HepG2 (cell line): ENCODE data around the gene DIP2C. TPM values are rescaled to one million over a fixed set of nuclear protein-coding genes. Genes with fewer than 3 reads are reported as not detected.

ENCODE experiments used
- ATAC-seq: fragments of 200-7000 bp; cut with Tn5 transposase; 3 replicates; pipeline ENCODE4 v1.9.1; 2020; ENCODE audit warnings: mild to moderate bottlenecking, moderate library complexity
- BruUV-seq: library from RNA; stranded (reverse); fragments of 400-500 nt; replicated peaks from 2 replicates; lab custom pipeline; 2021; lab: Mats Ljungman, UMichigan
- CTCF ChIA-PET: fragments of 300-600 bp; formaldehyde crosslinking; extraction: SDS; loops from one replicate; lab custom pipeline; 2021; ENCODE audit warnings: low total read pairs, inconsistent platforms, low intra/inter-chr PET ratio; lab: Yijun Ruan, JAX
- POLR2A ChIA-PET: fragments of 350-600 bp; sonication (Branson Sonifier 250); formaldehyde crosslinking; loops from one replicate; lab custom pipeline; 2020; ENCODE audit warnings: antibody characterized with exemption, inconsistent platforms; lab: Yijun Ruan, JAX
- DNase-seq: peaks from one replicate; pipeline ENCODE4 v3.0.0-alpha.2; 2015; ENCODE audit warnings: low spot score
- FAIRE-seq: peaks from 3 replicates; lab custom pipeline; 2011; peaks lifted over from hg19 to GRCh38; lab: Jason Lieb, UNC
- H2AFZ ChIP-seq: one replicate; pipeline ENCODE4 v1.6.1; 2011; ENCODE audit warnings: low read length, inconsistent platforms
- H3K27ac ChIP-seq: fragments of 300-600 bp; 3 replicates; pipeline ENCODE4 v1.8.0; 2011; ENCODE audit warnings: mixed run types, mild to moderate bottlenecking, mixed read lengths, low read length, inconsistent platforms; ENCODE audit not compliant: insufficient read depth; ENCODE audit errors: extremely low read length
- H3K27me3 ChIP-seq, 2 experiments: fragments of 200-600 bp in 1 of 2; 2 replicates in 1 of 2; 3 replicates in 1 of 2; pipeline versions ENCODE4 v1.6.0 to v1.8.0; 2011; ENCODE audit warnings: low read length in 2 of 2, mild to moderate bottlenecking in 2 of 2, moderate library complexity in 2 of 2, inconsistent platforms in 1 of 2; ENCODE audit not compliant: insufficient read depth in 2 of 2, control insufficient read depth in 1 of 2
- H3K36me3 ChIP-seq, 2 experiments: fragments of 200-600 bp in 1 of 2; replicated peaks in 1 of 2; 2 replicates in 1 of 2; 3 replicates in 1 of 2; pipeline versions ENCODE4 v1.5.1 to v1.8.0; 2011; ENCODE audit warnings: low read length in 2 of 2, inconsistent platforms in 1 of 2; ENCODE audit not compliant: insufficient read depth in 2 of 2, control insufficient read depth in 1 of 2
- H3K4me1 ChIP-seq: 2 replicates; pipeline ENCODE4 v1.5.1; 2012; ENCODE audit warnings: low read length, inconsistent platforms; ENCODE audit not compliant: insufficient read depth
- H3K4me2 ChIP-seq: 2 replicates; pipeline ENCODE4 v1.6.0; 2011; ENCODE audit warnings: low read depth, low read length, inconsistent platforms
- H3K4me3 ChIP-seq, 3 experiments: fragments of 200-600 bp in 1 of 3; sonication (generic), shearing (Covaris generic) in 1 of 3; replicated peaks in 1 of 3; 2 replicates each; pipeline ENCODE4 v1.5.1; 2011 to 2016; ENCODE audit warnings: low read length in 3 of 3, inconsistent platforms in 2 of 3, low read depth in 2 of 3, mild to moderate bottlenecking in 2 of 3, control low read depth in 1 of 3, mixed read lengths in 1 of 3; ENCODE audit not compliant: insufficient read depth in 1 of 3
- H3K79me2 ChIP-seq: one replicate; pipeline ENCODE4 v1.6.1; 2011; ENCODE audit warnings: low read length, inconsistent platforms; ENCODE audit not compliant: insufficient read depth
- H3K9ac ChIP-seq: 2 replicates; pipeline ENCODE4 v1.6.0; 2011; ENCODE audit warnings: mild to moderate bottlenecking, low read depth, low read length, inconsistent platforms; ENCODE audit not compliant: insufficient read depth
- H3K9me3 ChIP-seq: 2 replicates; pipeline ENCODE4 v1.5.1; 2012; ENCODE audit warnings: mild to moderate bottlenecking, low read length
- H4K20me1 ChIP-seq: 2 replicates; pipeline ENCODE4 v1.6.0; 2011; ENCODE audit warnings: inconsistent platforms, mild to moderate bottlenecking, low read length, moderate library complexity; ENCODE audit not compliant: insufficient read depth
- CCAR2 ChIP-seq: fragments of 200-400 bp; formaldehyde crosslinking; optimal IDR thresholded peaks from 2 replicates; pipeline ENCODE3; 2018; ENCODE audit warnings: low read depth, mild to moderate bottlenecking, low read length, moderate library complexity
- ELF4 ChIP-seq: sonication (generic); formaldehyde crosslinking; IDR thresholded peaks from 2 replicates; pipeline ENCODE4 v1.5.0; 2020; ENCODE audit warnings: missing genetic modification reagents, mild to moderate bottlenecking, moderate library complexity, borderline replicate concordance
- HIVEP1 ChIP-seq: sonication (generic); formaldehyde crosslinking; IDR thresholded peaks from 2 replicates; pipeline ENCODE4 v1.4.0; 2020; ENCODE audit warnings: mild to moderate bottlenecking, missing genetic modification reagents
- HOXA3 ChIP-seq: sonication (generic); formaldehyde crosslinking; IDR thresholded peaks from 2 replicates; pipeline ENCODE4 v1.5.0; 2020; ENCODE audit warnings: missing genetic modification reagents
- JUND ChIP-seq: sonication (generic); formaldehyde crosslinking; IDR thresholded peaks from 2 replicates; pipeline ENCODE4 v1.8.0; 2022; ENCODE audit warnings: mild to moderate bottlenecking, missing genetic modification reagents
- MEIS2 ChIP-seq: sonication (generic); formaldehyde crosslinking; IDR thresholded peaks from 2 replicates; pipeline ENCODE4 v1.9.0; 2021; ENCODE audit warnings: mild to moderate bottlenecking, missing genetic modification reagents
- ZBTB21 ChIP-seq: sonication (generic); formaldehyde crosslinking; IDR thresholded peaks from 2 replicates; pipeline ENCODE4 v1.4.0; 2020; ENCODE audit warnings: missing genetic modification reagents
- ZNF468 ChIP-seq: sonication (generic); formaldehyde crosslinking; IDR thresholded peaks from 2 replicates; pipeline ENCODE4 v1.8.0; 2022; ENCODE audit warnings: mild to moderate bottlenecking, moderate library complexity, missing genetic modification reagents
- ZNF562 ChIP-seq: sonication (generic); formaldehyde crosslinking; IDR thresholded peaks from 2 replicates; pipeline ENCODE4 v1.8.0; 2022; ENCODE audit warnings: missing genetic modification reagents, borderline replicate concordance
- WGBS: methylation state at CpG from one replicate; pipeline ENCODE4 v1.1.6; 2017; ENCODE audit warnings: low lambda C conversion rate; 5-methylcytosine and 5-hydroxymethylcytosine counted together
- in situ Hi-C: cut with HindIII; loops from 2 replicates; pipeline ENCODE4 v1.10.0; 2017; ENCODE audit warnings: low pct_unique_long_range_greater_than_20kb; ENCODE audit not compliant: extremely low pct_ligation_motif_present
- intact Hi-C: fragments of 100-400 bp; cut with micrococcal nuclease; formaldehyde crosslinking; loops from one replicate; pipeline ENCODE4 v1.10.0; 2022; ENCODE audit not compliant: unreplicated experiment
- polyA plus RNA-seq, 8 experiments: library from polyadenylated mRNA; depleted of rRNA in 3 of 8; stranded (reverse) in 7 of 8; unstranded in 1 of 8; fragments of >200 nt; fragmentation: Illumina TruSeq in 4 of 8; extraction: Trizol in 4 of 8; gene quantifications; 2 replicates each; pipeline versions ENCODE4 v1.2.1 to v1.2.3, GENCODE V29; 2011 to 2016; ENCODE audit warnings: low read depth in 4 of 8, missing spikeins in 1 of 8, mixed read lengths in 1 of 8; ENCODE audit not compliant: insufficient read depth in 1 of 8
- total RNA-seq, 5 experiments: library from RNA; depleted of rRNA; stranded (reverse); fragments of >200 nt; fragmentation: Illumina TruSeq; extraction: Trizol; gene quantifications; 2 replicates each; pipeline ENCODE4 v1.2.3, GENCODE V29; 2016; ENCODE audit warnings: low read depth in 1 of 5
- TF ChIP-seq, protein P1 (sequence below): sonication (generic); formaldehyde crosslinking; IDR thresholded peaks from 2 replicates; pipeline ENCODE4 v1.8.0; 2022; ENCODE audit warnings: missing genetic modification reagents, mild to moderate bottlenecking, borderline replicate concordance
- TF ChIP-seq, protein P2 (sequence below): sonication (generic); formaldehyde crosslinking; IDR thresholded peaks from 2 replicates; pipeline ENCODE4 v1.4.0; 2020; ENCODE audit warnings: mild to moderate bottlenecking, missing genetic modification reagents, borderline replicate concordance
- TF ChIP-seq, protein P3 (sequence below): sonication (generic); formaldehyde crosslinking; IDR thresholded peaks from 2 replicates; pipeline ENCODE4 v1.9.0; 2021; ENCODE audit warnings: missing genetic modification reagents, mild to moderate bottlenecking, borderline replicate concordance
- TF ChIP-seq, protein P4 (sequence below): sonication (generic); formaldehyde crosslinking; IDR thresholded peaks from 2 replicates; pipeline ENCODE4 v1.8.1; 2023; ENCODE audit warnings: mild to moderate bottlenecking, missing genetic modification reagents
- TF ChIP-seq, protein P5 (sequence below): sonication (generic); formaldehyde crosslinking; IDR thresholded peaks from 2 replicates; pipeline ENCODE4 v1.4.0; 2020; ENCODE audit warnings: missing genetic modification reagents, borderline replicate concordance

The DIP2C gene
- total and polyA plus RNA-seq, 2 of the 13 experiments (the other 11 are each of a cell fraction or from before 2014, with no cell fraction given) = 2.2 to 2.7 TPM

DNA sequence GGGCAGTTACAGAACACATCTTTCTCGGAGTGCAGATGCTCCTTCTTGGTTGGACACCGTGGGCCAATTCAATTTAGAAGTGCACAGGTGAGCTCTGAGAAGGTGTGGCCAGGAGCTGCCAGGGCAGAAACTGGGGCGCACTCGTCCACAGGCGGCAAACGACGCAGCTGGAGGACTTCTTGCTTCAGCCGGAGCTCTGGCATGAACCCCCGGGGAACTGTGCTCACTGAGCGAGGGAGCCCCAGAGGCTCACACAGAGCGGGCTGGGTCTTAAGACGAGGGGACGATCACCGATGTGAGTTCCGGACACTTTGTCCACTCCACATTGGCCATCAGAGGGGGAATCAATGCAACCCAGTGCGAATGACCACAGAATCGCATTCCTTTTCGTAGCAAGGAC lies 413.8 kb downstream of the DIP2C start:
- in situ Hi-C loops = no loop called here
- CTCF ChIA-PET = no interaction called here
- Histone ChIP-seq H4K20me1 (no peaks in the 10 kb centered on the region), H2AFZ (no peak overlapping the region), H3K36me3 (peaks cover 1 to 10% of the 10 kb centered on the region in 2 experiments; a peak in 2 of 5 replicates), H3K4me2 (no peak overlapping the region), H3K4me3 (no peak overlapping the region), H3K9ac (no peak overlapping the region), H3K27ac (no peak overlapping the region), H3K27me3 (no peaks in the 10 kb centered on the region), H3K9me3 (no peaks in the 10 kb centered on the region), H3K79me2 (no peaks in the 10 kb centered on the region), H3K4me1 (no peaks in the 10 kb centered on the region)
- BruUV-seq = no TSS peak
- ATAC-seq (no peak), FAIRE-seq (no peak), DNase-seq (no peak)
- 96% methylated on average over 17 of the region's 18 CpGs for WGBS
- intact Hi-C loops = no loop called here
- POLR2A ChIA-PET = no interaction called here
- TF ChIP-seq ZBTB21 (no peak), JUND (CRISPR knock-in tag) (no peak), HIVEP1 (CRISPR knock-in tag) (no peak), ZNF468 (no peak), HOXA3 (CRISPR knock-in tag) (no peak), CCAR2 (no peak), ZNF562 (no peak), MEIS2 (no peak), ELF4 (no peak)
- TF ChIP-seq, protein P1, sequence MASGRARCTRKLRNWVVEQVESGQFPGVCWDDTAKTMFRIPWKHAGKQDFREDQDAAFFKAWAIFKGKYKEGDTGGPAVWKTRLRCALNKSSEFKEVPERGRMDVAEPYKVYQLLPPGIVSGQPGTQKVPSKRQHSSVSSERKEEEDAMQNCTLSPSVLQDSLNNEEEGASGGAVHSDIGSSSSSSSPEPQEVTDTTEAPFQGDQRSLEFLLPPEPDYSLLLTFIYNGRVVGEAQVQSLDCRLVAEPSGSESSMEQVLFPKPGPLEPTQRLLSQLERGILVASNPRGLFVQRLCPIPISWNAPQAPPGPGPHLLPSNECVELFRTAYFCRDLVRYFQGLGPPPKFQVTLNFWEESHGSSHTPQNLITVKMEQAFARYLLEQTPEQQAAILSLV (CRISPR knock-in tag) = no peak
- TF ChIP-seq, protein P2, sequence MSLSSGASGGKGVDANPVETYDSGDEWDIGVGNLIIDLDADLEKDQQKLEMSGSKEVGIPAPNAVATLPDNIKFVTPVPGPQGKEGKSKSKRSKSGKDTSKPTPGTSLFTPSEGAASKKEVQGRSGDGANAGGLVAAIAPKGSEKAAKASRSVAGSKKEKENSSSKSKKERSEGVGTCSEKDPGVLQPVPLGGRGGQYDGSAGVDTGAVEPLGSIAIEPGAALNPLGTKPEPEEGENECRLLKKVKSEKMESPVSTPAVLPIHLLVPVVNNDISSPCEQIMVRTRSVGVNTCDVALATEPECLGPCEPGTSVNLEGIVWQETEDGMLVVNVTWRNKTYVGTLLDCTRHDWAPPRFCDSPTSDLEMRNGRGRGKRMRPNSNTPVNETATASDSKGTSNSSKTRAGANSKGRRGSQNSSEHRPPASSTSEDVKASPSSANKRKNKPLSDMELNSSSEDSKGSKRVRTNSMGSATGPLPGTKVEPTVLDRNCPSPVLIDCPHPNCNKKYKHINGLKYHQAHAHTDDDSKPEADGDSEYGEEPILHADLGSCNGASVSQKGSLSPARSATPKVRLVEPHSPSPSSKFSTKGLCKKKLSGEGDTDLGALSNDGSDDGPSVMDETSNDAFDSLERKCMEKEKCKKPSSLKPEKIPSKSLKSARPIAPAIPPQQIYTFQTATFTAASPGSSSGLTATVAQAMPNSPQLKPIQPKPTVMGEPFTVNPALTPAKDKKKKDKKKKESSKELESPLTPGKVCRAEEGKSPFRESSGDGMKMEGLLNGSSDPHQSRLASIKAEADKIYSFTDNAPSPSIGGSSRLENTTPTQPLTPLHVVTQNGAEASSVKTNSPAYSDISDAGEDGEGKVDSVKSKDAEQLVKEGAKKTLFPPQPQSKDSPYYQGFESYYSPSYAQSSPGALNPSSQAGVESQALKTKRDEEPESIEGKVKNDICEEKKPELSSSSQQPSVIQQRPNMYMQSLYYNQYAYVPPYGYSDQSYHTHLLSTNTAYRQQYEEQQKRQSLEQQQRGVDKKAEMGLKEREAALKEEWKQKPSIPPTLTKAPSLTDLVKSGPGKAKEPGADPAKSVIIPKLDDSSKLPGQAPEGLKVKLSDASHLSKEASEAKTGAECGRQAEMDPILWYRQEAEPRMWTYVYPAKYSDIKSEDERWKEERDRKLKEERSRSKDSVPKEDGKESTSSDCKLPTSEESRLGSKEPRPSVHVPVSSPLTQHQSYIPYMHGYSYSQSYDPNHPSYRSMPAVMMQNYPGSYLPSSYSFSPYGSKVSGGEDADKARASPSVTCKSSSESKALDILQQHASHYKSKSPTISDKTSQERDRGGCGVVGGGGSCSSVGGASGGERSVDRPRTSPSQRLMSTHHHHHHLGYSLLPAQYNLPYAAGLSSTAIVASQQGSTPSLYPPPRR (CRISPR knock-in tag) = no peak
- TF ChIP-seq, protein P3, sequence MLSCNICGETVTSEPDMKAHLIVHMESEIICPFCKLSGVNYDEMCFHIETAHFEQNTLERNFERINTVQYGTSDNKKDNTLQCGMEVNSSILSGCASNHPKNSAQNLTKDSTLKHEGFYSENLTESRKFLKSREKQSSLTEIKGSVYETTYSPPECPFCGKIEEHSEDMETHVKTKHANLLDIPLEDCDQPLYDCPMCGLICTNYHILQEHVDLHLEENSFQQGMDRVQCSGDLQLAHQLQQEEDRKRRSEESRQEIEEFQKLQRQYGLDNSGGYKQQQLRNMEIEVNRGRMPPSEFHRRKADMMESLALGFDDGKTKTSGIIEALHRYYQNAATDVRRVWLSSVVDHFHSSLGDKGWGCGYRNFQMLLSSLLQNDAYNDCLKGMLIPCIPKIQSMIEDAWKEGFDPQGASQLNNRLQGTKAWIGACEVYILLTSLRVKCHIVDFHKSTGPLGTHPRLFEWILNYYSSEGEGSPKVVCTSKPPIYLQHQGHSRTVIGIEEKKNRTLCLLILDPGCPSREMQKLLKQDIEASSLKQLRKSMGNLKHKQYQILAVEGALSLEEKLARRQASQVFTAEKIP = no peak
- TF ChIP-seq, protein P4, sequence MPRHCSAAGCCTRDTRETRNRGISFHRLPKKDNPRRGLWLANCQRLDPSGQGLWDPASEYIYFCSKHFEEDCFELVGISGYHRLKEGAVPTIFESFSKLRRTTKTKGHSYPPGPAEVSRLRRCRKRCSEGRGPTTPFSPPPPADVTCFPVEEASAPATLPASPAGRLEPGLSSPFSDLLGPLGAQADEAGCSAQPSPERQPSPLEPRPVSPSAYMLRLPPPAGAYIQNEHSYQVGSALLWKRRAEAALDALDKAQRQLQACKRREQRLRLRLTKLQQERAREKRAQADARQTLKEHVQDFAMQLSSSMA (CRISPR knock-in tag) = no peak
- TF ChIP-seq, protein P5, sequence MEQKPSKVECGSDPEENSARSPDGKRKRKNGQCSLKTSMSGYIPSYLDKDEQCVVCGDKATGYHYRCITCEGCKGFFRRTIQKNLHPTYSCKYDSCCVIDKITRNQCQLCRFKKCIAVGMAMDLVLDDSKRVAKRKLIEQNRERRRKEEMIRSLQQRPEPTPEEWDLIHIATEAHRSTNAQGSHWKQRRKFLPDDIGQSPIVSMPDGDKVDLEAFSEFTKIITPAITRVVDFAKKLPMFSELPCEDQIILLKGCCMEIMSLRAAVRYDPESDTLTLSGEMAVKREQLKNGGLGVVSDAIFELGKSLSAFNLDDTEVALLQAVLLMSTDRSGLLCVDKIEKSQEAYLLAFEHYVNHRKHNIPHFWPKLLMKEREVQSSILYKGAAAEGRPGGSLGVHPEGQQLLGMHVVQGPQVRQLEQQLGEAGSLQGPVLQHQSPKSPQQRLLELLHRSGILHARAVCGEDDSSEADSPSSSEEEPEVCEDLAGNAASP (CRISPR knock-in tag) = no peak
